ENCODE measurements around the gene GPR158.
"Not testable (repeated sequence)": the region's sequence is repeated elsewhere in the genome, so short reads cannot be mapped to it uniquely, and the experiment has no call there.

The GPR158 gene

DNA sequence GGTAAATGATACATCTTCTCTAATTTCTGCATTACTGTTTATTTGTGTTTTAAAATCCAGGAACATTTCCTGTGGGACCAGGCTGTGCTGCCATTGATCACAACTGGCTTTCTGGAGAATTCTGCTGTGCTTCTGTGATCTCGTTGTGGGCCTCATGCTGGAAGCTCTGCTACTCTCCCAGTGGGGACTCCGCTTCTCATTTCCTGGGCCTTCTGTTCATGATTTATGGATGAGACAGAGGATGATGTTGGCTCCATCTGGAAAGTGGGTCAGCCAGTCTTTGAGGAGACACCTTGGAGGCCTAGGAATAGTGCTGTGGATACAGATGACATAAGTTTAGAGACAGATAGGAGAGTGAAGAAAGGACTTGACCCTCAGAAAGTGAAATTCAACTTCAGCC, 15.2 kb upstream of the GPR158 start:
- no peak overlapping the region for H3K4me3 ChIP-seq (ENCODE audit: low read depth, low read length)
- TF ChIP-seq, protein P1, sequence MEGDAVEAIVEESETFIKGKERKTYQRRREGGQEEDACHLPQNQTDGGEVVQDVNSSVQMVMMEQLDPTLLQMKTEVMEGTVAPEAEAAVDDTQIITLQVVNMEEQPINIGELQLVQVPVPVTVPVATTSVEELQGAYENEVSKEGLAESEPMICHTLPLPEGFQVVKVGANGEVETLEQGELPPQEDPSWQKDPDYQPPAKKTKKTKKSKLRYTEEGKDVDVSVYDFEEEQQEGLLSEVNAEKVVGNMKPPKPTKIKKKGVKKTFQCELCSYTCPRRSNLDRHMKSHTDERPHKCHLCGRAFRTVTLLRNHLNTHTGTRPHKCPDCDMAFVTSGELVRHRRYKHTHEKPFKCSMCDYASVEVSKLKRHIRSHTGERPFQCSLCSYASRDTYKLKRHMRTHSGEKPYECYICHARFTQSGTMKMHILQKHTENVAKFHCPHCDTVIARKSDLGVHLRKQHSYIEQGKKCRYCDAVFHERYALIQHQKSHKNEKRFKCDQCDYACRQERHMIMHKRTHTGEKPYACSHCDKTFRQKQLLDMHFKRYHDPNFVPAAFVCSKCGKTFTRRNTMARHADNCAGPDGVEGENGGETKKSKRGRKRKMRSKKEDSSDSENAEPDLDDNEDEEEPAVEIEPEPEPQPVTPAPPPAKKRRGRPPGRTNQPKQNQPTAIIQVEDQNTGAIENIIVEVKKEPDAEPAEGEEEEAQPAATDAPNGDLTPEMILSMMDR (IDR thresholded peaks at IDR 0.05; ENCODE audit: low read depth, low read length): no peak

DNA sequence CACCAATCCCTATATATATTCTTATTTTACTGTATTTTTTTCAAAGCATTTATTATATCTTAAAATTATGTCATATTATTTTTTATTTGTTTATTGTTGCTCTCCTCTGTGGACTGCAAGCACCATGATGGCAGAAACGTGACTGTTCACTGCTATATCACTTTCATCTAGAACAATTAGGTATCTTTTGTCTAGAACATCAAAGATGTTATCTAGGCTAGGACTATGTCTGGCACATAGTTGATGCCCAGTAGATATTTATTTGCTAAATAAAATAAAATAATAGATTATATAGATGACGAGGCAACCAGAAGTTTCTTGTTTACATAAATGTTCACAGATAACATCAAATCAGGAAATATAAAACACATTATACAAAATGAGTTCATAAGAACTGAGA, 12.4 kb upstream of the GPR158 start:
- H3K4me3 ChIP-seq (ENCODE audit: low read depth, low read length): no peak overlapping the region
- TF ChIP-seq, protein P1 (IDR thresholded peaks at IDR 0.05; ENCODE audit: low read depth, low read length): no peak

DNA sequence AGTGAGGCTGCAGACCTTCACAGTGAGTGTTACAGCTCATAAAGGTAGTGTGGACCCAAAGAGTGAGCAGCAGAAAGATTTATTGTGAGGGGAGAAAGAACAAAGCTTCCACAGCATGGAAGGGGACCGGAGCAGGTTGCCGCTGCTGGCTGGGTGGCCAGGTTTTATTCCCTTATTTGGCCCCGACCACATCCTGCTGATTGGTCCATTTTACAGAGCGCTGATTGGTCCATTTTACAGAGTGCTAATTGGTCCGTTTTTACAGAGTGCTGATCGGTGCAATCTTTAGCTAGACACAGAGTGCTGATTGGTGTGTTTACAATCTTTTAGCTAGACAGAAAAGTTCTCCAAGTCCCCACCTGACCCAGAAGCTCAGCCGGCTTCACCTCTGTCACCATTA, 11.3 kb upstream of the GPR158 start:
- H3K4me3 ChIP-seq (ENCODE audit: low read depth, low read length): not testable (repeated sequence)

DNA sequence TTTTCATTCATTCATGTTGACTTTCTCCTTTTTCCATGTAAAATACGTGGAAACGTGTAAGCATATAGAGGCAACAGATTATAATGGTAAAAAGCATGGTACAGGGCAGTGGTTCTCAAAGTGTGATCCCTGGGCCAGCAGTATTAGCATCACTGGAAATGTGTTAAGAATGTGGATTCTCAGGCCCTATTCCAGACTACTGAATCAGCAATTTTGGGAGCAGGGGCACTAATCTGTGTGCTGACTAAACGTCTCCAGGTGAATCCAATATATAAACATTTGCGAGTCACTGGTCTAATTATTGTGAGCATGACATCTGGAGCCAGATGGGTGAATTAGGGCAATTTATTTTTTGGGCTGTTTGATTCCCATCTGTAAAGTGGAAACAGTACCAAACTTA, 5.1 kb upstream of the GPR158 start:
- H3K4me3 ChIP-seq (ENCODE audit: low read depth, low read length): no peak overlapping the region
- TF ChIP-seq, protein P1 (IDR thresholded peaks at IDR 0.05; ENCODE audit: low read depth, low read length): no peak

DNA sequence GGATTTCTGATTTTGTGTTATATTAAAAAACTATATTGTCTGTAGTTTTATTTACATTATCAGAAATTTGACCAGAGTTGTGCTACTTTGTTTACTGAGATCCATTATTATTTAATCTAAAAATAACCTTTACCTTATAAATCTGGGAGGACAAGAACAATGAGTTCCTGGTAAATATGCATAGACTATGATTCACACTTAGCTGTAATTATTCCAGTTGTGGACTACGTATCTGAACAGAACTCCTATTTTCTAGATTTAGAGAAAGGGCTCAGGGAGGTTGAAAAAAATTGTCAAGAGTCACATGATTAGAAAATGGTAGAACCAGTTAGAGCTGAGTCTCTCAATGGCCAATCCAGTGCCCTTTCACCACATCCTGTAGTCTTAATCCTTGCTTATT, 4.2 kb upstream of the GPR158 start:
- TF ChIP-seq, protein P1 (IDR thresholded peaks at IDR 0.05; ENCODE audit: low read depth, low read length): no peak
- H3K4me3 ChIP-seq (ENCODE audit: low read depth, low read length): no peak overlapping the region

DNA sequence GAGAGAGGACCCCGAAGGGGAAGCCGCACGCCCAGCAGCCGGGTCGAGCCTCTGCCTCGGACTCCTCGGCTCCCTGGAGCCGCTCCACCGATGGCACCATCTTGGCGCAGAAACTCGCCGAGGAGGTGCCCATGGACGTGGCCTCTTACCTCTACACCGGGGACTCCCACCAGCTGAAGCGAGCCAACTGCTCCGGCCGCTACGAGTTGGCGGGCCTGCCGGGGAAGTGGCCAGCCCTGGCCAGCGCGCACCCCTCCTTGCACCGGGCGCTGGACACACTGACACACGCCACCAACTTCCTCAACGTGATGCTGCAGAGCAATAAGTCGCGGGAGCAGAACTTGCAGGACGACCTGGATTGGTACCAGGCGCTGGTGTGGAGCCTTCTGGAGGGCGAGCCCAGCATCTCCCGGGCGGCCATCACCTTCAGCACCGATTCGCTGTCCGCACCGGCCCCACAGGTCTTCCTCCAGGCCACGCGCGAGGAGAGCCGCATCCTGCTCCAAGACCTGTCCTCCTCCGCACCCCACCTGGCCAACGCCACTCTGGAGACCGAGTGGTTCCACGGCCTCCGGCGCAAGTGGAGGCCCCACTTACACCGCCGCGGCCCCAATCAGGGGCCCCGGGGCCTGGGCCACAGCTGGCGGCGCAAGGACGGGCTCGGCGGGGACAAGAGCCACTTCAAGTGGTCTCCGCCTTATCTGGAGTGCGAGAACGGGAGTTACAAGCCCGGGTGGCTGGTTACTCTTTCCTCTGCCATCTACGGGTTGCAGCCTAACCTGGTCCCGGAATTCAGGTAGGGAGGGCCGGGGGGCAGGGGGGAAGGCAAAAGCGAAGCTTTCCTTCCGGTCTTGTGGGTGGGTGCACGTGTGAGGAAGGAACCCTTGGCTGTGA, 973 bp downstream of the GPR158 start:
- TF ChIP-seq, protein P1 (IDR thresholded peaks at IDR 0.05; ENCODE audit: low read depth, low read length): no peak

DNA sequence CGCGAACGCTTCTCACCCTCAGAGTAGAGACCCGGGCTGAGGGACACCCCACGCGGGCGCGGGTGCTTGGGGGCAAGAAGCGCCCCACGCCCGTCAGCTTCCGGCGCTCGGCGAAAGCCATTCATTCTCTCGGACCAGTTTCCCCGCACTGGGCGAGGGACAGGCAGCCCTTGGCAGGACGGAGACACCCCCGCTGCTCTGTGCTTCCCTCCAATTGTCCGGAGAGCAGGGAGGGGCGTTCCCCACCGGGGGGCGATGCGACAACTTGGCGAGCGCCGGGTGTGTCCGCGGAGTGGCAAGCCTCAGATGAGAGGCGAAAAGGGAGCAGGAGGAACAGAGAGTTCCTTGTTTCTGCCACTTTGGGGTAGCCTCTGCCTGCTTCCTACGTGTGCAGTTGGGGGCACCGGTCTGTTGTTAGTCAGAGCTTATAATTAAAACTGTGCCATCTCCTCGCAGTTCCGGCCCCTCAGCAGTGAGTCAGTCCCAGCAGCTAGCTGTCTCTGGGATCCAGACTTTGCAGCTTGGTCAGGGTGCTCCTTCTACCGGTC, 1.7 kb downstream of the GPR158 start:
- TF ChIP-seq, protein P1 (IDR thresholded peaks at IDR 0.05; ENCODE audit: low read depth, low read length): no peak
- H3K4me3 ChIP-seq (ENCODE audit: low read depth, low read length): no peak overlapping the region

More for the DNA sequence above, 973 bp downstream of the GPR158 start:
- no peak overlapping the region for H3K4me3 ChIP-seq (ENCODE audit: low read depth, low read length)
